Stimulated activated memory B cell treated with anti-CD40 and anti-IgM and Interleukin-4, amounts not matched to agents 10 μg/mL and 1 μg/mL and 100 μg/mL, for 72 hours (primary cell): ENCODE data around the gene TMEM51.

Source experiments
- ATAC-seq: fragments of 150-1000 bp; cut with Tn5 transposase; 2 replicates; pipeline ENCODE4 v1.10.0; 2021
- H3K27ac Mint-ChIP-seq: one replicate; pipeline ENCODE4 v1.8.0; 2022; ENCODE audit warnings: mild to moderate bottlenecking, mixed read lengths
- H3K27me3 Mint-ChIP-seq: one replicate; pipeline ENCODE4 v1.8.0; 2022; ENCODE audit warnings: mixed read lengths
- H3K36me3 Mint-ChIP-seq: one replicate; pipeline ENCODE4 v1.8.0; 2022; ENCODE audit warnings: mixed read lengths
- H3K4me1 Mint-ChIP-seq: one replicate; pipeline ENCODE4 v1.8.0; 2022; ENCODE audit warnings: mixed read lengths
- H3K4me3 Mint-ChIP-seq: one replicate; pipeline ENCODE4 v1.8.0; 2022; ENCODE audit warnings: mild to moderate bottlenecking, moderate library complexity, mixed read lengths
- H3K9me3 Mint-ChIP-seq: one replicate; pipeline ENCODE4 v1.8.0; 2022; ENCODE audit warnings: mixed read lengths

Gene TMEM51

DNA sequence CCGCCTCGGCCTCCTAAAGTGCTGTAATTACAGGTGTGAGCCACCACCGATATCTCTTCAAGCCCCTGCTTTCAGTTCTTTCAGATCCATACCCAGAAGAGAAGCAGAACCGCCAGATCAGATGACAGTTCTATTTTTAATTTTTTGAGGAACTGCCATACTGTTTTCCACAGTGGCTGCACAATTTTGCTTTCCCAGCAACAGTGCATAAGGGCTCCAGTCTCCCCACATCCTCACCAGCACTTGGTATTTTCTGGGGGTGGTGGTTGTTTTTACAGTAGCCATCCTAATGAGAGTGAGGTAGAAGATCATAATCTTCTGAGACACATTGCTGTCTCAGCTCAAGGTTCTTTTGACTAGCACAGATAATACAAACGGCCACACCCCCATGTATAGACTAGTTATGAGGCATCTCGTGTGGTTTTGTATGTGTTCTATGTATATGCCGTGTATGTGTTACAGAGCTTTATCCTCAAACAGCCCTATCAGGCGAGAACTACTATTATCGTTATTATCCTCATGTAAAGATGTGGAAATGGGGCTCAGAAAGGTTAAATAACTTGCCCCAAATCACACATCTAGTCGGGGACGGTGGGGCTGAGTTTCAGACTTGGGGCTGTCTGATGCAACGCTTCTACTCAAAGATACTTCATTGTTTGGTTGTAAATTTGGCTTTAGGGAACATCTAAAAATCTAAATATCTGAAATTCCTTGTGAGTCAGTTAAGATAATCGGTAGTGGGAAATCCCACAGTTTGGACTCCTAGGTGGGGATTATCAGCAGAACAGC, 105.5 kb downstream of the TMEM51 start:
- ATAC-seq: no peak
- peaks cover 19% of the 10 kb centered on the region for H3K4me1 Mint-ChIP-seq
- peaks cover 58% of the 10 kb centered on the region for H3K27me3 Mint-ChIP-seq
- H3K27ac Mint-ChIP-seq: no peak overlapping the region
- H3K4me3 Mint-ChIP-seq: no peak overlapping the region
- no peaks in the 10 kb centered on the region for H3K36me3 Mint-ChIP-seq
- no peaks in the 10 kb centered on the region for H3K9me3 Mint-ChIP-seq

GRCh38 chr1:15259622-15260007, 106.1 kb downstream of the TMEM51 start:
- Mint-ChIP-seq H3K4me1 (peaks cover 19% of the 10 kb centered on the region), H3K27me3 (peaks cover 64% of the 10 kb centered on the region), H3K9me3 (peaks cover 1% of the 10 kb centered on the region), H3K27ac (no peak overlapping the region), H3K4me3 (no peak overlapping the region), H3K36me3 (no peaks in the 10 kb centered on the region)
- ATAC-seq: no peak

GRCh38 chr1:15260418-15261154, 107.0 kb downstream of the TMEM51 start:
- peaks cover 3% of the 10 kb centered on the region for H3K9me3 Mint-ChIP-seq
- no peaks in the 10 kb centered on the region for H3K36me3 Mint-ChIP-seq
- ATAC-seq: no peak
- peaks cover 19% of the 10 kb centered on the region for H3K4me1 Mint-ChIP-seq
- H3K27me3 Mint-ChIP-seq: peaks cover 65% of the 10 kb centered on the region
- no peak overlapping the region for H3K27ac Mint-ChIP-seq
- no peak overlapping the region for H3K4me3 Mint-ChIP-seq

DNA sequence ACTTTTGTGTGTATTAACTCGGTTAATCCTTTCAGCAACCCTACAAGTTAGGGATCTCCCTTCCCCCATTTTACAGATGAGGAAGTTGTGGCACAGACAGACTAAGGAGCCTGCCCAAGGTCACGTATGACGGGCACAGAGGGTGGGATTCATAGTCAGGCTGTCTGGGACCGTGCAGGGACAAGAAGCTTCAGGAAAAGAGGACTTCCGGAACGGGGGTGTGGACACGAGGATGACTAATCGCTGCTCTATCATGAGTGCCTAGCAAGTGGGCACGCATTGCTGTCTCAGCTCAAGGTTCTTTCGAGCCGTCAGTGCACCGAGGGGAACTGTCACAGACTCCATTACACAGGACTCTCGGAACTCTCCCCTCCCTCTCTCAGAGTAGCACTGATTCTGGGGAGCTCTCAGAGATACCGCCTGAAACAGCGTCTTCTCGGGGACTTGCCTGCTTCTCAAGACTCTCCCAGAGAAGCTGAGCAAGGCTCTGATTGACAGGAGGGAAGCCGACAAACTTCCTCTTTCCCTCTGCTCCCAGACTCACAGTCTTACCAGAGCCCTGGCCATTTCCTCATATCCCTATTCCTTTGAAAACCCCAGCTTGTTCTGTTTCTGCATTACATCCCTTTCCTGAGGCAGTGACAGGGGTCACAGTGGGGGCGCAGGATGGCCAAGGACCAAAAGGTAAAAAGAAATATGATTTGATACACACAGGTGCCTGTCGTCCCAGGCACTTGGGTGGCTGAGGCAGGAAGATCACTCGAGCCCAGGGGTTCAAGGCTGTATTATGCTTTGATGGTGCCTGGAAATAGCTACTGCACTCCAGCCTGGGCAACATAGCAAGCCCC, 107.8 kb downstream of the TMEM51 start:
- Mint-ChIP-seq H3K9me3 (peaks cover 5% of the 10 kb centered on the region), H3K27me3 (peaks cover 67% of the 10 kb centered on the region), H3K4me1 (peaks cover 19% of the 10 kb centered on the region), H3K27ac (no peak overlapping the region), H3K4me3 (peak overlapping the region; percentile 55), H3K36me3 (no peaks in the 10 kb centered on the region)
- peak; percentile 63 for ATAC-seq

- ATAC-seq: no peak
- H3K27ac Mint-ChIP-seq: no peak overlapping the region
- H3K36me3 Mint-ChIP-seq: no peaks in the 10 kb centered on the region
- H3K27me3 Mint-ChIP-seq: peaks cover 73% of the 10 kb centered on the region
- peaks cover 7% of the 10 kb centered on the region for H3K9me3 Mint-ChIP-seq
- no peak overlapping the region for H3K4me3 Mint-ChIP-seq
- H3K4me1 Mint-ChIP-seq: peaks cover 19% of the 10 kb centered on the region
Measured at GRCh38 chr1:15262003-15262377, 108.4 kb downstream of the TMEM51 start.

DNA sequence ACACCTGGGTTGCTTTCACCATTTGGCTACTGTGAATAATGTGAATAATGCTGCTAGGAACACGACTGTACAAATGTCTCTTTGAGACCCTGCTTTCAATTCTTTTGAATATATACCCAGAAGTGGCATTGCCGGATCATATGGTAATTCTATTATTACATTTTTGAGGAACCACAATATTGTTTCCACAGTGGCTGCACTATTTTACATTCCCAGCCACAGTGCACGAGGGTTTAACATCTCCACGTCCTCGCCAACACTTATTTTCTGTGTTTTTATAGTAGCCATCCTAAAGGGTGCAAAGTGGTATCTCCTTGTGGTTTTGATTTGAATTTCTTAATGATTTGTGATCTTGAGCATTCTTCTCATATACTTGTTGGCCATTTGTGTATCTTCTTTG, 109.2 kb downstream of the TMEM51 start:
- peaks cover 7% of the 10 kb centered on the region for H3K9me3 Mint-ChIP-seq
- H3K4me1 Mint-ChIP-seq: peaks cover 19% of the 10 kb centered on the region
- no peaks in the 10 kb centered on the region for H3K36me3 Mint-ChIP-seq
- H3K27me3 Mint-ChIP-seq: peaks cover 69% of the 10 kb centered on the region
- H3K27ac Mint-ChIP-seq: no peak overlapping the region
- no peak for ATAC-seq
- H3K4me3 Mint-ChIP-seq: no peak overlapping the region

GRCh38 chr1:15264769-15265168, 111.2 kb downstream of the TMEM51 start:
- Mint-ChIP-seq H3K4me1 (peaks cover 19% of the 10 kb centered on the region), H3K36me3 (no peaks in the 10 kb centered on the region), H3K4me3 (no peak overlapping the region), H3K27ac (no peak overlapping the region), H3K9me3 (peaks cover 10% of the 10 kb centered on the region), H3K27me3 (peaks cover 64% of the 10 kb centered on the region)
- no peak for ATAC-seq
